VCaP (cell line): Measurements from ENCODE around the gene TEK.
"Not testable (repeated sequence)": the region's sequence is repeated elsewhere in the genome, so short reads cannot be mapped to it uniquely, and the experiment has no call there.

Experiments
- H3K27ac ChIP-seq: fragments of 450-650 bp; 2 replicates; pipeline ENCODE4 v1.5.1; 2017
- TF ChIP-seq, protein P1 (sequence below): fragments of 450-650 bp; conservative IDR thresholded peaks from 2 replicates; pipeline ENCODE4 v1.5.1; 2017; ENCODE audit warnings: mild to moderate bottlenecking, moderate library complexity

The TEK gene

DNA sequence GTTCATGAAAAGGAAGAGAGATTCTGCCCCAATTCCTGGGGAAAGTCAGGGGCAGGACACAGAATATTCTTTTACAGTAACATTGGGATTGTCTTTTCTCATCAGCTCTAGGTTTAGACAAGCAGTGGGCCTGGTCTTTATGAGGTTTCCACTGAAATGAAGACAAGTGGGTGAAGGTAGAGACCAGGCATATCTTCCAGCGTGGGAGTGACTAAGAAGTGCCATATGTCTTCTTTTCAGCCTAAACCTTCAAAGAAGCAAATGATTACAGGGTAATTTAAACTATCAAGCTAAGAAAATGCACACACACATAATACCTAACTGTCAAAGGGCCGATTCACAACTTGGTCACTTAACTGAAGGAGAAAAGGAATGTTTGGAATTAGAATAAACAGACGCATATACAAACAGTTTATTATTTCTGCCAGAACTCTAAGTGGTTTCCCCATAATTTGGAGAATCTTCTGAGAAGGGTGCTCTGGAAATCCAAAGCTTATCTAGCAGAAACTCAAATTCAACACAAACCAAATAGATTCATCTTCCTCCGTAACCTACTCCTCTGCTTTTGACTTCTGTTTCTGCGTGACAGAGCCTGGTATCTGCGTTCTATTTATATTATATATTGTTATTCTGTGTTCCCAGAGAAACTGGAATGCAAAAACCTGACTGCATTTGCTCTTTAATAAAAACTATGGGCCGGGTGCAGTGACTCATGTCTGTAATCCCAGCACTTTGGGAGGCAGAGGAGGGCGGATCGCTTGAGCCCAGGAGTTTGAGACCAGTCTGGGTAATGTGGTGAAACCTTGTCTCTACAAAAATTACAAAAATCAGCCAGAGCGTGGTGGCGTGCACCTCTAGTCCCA, 22.0 kb upstream of the TEK start:
- no peak overlapping the region for H3K27ac ChIP-seq

DNA sequence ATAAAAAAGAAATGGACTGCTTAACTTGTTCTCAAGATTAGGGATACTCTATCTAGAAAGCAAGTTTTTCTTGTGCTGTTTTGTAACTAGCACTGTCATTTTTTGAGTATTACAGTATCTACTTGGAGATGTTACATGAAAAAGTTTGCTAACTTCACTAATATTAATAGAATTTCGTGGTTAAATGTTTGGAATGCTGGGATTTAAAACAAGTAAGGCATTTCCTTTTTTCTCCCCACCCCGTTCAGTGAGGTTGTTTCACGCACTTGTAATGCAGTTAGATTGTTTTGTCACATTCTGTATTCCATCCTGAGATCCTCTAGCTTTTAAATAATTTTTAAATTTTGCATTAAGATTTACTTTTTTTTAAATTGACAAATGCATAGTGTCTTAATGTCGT, 20.0 kb upstream of the TEK start:
- TF ChIP-seq, protein P1, sequence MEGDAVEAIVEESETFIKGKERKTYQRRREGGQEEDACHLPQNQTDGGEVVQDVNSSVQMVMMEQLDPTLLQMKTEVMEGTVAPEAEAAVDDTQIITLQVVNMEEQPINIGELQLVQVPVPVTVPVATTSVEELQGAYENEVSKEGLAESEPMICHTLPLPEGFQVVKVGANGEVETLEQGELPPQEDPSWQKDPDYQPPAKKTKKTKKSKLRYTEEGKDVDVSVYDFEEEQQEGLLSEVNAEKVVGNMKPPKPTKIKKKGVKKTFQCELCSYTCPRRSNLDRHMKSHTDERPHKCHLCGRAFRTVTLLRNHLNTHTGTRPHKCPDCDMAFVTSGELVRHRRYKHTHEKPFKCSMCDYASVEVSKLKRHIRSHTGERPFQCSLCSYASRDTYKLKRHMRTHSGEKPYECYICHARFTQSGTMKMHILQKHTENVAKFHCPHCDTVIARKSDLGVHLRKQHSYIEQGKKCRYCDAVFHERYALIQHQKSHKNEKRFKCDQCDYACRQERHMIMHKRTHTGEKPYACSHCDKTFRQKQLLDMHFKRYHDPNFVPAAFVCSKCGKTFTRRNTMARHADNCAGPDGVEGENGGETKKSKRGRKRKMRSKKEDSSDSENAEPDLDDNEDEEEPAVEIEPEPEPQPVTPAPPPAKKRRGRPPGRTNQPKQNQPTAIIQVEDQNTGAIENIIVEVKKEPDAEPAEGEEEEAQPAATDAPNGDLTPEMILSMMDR: no peak
- no peak overlapping the region for H3K27ac ChIP-seq

More for the DNA sequence above, 22.0 kb upstream of the TEK start:
- TF ChIP-seq, protein P1: no peak

DNA sequence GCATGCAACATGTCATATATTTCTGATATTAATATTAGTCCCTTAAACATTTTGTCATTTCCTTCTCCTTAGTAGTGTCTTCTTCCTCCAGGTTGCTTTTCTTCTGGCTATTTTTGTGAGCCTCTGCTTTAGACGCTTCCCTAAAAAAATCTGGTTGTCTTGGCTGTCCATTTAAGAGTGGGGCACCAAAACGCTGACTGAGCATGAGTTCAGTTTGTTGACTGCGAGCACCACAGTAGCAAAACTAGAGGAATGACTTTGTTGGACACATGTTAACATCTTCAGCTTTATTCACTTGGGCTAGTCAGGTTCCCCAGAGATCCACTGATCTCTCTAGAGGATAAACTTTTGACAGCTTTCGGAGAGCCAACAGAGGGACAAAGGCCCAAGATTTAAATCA, 19.3 kb upstream of the TEK start:
- no peak overlapping the region for H3K27ac ChIP-seq
- TF ChIP-seq, protein P1: no peak

DNA sequence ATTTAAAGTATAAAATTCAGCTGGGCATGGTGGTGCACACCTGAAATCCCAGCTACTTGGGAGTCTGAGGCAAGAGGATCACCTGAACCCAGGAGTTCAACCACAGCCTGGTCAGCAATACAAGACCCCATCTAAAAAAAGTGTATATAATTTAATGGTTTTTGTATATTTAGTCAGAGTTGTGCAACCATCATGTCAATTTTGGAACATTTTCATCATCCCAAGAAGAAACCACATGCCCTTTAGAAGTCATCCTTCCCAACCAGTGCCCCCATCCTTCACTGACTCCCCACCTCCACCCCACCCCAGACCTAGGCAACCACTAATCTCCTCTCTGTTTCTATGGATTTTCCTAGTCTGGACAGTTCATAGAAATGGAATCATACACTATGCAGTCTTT, 18.8 kb upstream of the TEK start:
- TF ChIP-seq, protein P1: no peak
- H3K27ac ChIP-seq: no peak overlapping the region

DNA sequence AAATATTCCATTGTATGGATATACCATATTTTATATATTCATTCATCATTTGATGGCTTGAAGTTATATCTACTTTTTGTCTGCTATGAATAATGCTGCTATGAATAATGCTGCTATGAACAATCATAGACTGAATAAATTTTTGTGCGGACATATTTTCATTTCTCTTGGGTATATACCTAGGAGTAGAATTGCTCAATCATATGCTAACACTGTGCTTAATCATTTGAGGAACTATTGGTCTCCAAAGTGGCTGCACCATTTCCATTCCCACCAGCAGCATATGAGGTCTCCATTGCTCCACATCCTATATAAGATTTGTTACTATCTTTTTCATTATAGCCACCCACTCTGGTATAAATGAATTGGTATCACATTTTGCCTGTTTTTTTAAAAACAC, 18.3 kb upstream of the TEK start:
- TF ChIP-seq, protein P1: no peak
- H3K27ac ChIP-seq: no peak overlapping the region

DNA sequence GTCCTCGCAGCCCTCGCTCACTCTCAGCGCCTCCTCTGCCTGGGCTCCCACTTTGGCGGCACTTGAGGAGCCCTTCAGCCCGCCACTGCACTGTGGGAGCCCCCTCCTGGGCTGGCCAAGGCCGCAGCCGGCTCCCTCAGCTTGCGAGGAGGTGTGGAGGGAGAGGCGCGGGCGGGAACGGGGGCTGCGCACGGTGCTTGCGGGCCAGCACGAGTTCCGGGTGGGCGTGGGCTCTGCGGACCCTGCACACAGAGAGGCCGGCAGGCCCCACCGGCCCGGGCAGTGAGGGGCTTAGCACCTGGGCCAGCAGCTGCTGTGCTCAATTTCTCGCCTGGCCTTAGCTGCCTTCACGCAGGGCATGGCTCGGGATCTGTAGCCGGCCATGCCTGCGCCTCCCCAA, 16.5 kb upstream of the TEK start:
- H3K27ac ChIP-seq: not testable (repeated sequence)

DNA sequence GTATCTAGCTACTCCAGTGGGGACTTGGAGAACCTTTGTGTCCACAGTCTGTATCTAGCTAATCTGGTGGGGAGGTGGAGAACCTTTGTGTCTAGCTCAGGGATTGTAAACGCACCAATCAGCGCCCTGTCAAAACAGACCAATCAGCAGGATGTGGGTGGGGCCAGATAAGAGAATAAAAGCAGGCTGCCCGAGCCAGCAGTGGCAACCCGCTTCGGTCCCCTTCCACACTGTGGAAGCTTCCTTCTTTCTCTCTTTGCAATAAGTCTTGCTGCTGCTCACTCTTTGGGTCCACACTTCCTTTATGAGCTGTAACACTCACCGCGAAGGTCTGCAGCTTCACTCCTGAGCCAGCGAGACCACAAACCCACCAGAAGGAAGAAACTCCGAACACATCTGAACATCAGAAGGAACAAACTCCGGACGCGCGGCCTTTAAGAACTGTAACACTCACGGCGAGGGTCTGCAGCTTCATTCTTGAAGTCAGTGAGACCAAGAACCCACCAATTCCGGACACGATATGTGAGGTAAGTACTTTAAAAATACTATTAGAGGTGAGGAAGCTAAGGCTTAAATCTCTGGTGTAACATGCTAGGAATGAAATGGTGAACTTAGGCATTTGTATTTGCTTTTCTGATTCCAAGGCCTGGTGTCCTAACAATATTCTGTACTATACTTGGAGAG, 15.5 kb upstream of the TEK start:
- peak overlapping the region; percentile 62; the same call in 1 of the 2 replicates for H3K27ac ChIP-seq

DNA sequence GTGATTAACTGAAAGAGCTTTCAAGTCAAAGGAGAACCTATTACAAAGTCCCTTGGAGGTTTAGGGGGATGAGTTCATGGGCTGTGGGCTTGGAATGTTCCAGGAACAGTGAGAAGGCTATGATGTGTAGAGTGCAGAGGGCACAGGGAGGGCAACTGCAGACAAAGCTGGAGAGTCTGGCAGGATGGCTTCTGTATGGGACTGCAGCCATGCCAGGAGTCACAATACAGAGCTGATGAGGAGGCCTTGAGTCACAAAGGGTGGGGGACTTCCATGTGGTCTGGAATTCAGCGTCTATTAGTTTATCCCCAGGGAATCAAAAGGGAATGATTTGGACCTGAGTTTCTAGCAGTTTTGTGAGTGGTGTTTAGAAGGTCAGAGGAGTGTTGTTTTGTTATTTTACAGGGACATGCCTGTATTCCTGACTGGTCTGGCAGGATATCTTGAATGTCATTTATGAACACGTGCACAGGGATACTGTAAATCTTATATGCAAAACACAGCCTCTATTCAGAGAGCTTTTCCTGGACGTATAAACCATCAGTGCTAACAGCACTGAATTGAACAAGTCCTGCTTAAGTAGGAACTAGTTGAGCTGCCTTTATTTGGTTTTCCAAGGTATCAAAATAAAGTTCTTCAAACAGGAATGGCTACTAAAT, 14.3 kb upstream of the TEK start:
- TF ChIP-seq, protein P1: no peak
- peak overlapping the region; percentile 62 for H3K27ac ChIP-seq
